GM18520 (cell line): Measurements from ENCODE around the gene USH2A.

ENCODE experiments used
- ATAC-seq: cut with Tn5 transposase; IDR thresholded peaks from one replicate; pipeline ENCODE4 v1.9.1; 2021; ENCODE audit not compliant: unreplicated experiment

USH2A gene

DNA sequence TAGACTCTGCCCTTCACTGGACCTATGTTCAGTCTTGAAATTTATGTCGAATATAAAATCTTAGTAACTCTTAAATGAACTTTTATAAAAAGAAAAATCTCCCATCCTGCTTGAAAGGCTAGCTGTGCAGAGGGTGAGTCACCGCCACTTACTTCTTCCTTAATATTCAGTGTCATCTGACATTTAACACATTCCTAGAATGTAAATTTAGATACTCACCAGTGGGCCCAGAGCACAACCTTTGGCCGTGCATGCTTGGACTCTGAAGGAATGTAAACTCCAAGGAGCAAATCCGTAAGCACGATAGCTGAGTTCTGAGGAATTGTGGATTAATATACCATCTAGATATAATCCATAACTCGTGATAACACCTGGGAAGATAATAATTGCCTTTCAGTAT is 452.8 kb downstream of the USH2A start:
- ATAC-seq, result no peak

DNA sequence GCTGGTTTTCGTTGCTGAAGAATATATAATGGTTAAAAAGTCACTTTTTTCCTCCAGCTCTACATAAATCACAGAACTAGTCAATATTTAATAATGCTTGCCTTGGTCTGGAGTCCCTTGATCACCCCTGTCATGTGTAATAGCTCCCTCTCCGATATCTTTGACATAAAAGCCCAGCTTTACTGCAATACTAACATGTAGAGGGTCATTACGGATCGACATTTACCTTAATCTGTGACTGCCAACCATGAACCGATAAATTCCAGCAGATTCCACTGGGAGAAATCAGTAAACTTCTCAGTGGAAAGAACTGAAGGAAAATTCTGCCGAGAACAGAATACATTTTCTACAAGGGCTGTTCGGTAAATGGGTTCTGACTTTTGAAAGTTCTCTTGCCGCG is 459.6 kb downstream of the USH2A start:
- ATAC-seq, result no peak

- no peak for ATAC-seq
Observed at GRCh38 chr1:215963040-215963439, 460.2 kb downstream of the USH2A start.

- ATAC-seq, result no peak
Observed at GRCh38 chr1:215958841-215959240, 464.4 kb downstream of the USH2A start.

DNA sequence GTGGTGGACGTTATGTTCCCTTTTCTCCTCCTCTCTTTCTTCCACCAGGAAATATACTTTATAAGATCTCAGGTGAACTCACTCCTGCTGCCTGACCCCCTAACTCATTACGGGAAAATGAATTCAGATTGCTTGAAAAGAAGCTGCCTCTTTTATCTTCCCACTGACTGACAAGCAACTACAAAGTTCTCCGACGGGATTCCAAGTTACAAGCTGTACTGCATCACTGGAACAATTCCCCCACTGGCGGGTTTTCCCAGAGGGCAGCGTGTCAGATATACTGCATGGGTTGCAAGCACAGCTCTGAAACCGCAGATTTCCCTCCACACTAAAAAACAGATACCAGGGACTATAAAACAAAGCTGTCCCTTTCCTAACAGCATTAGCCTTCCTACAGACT is 465.6 kb downstream of the USH2A start:
- ATAC-seq, result no peak

DNA sequence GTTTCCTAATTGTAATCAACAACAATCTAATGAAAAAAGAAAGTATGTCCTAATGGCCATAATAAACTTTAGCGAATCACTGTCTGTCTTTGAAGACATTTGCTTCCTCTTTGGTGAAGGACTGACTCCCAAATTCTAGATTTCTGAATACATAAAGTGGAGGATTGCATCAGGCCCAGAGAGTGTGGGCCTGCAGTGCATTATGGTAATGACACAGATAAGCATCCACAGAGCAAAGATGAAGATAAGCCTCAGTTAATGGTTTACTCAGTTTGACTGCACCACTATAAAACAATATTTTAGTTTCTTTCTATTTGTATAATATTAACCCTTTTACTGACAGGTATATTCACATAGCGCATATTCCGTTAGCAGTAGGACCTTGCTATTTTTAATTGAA is 490.7 kb downstream of the USH2A start:
- ATAC-seq, result no peak

DNA sequence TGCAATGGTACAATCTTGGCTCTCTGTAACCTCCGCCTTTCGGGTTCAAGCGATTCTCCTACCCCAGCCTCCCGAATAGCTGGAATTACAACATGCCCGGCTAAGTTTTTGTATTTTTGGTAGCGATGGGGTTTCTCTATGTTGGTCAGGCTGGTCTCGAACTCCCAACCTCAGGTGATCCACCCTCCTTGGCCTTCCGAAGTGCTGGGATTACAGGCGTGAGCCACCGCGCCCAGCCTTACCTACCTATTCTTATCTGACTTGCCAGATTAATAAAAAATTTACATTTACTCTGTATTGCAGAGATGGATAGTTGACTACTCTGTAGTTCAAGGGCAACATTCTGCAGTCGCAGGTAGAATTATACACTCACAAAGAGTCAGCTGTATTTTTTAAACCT is 496.6 kb downstream of the USH2A start:
- no peak for ATAC-seq

- no peak for ATAC-seq
Observed at GRCh38 chr1:215923129-215923824, 500.0 kb downstream of the USH2A start.

GRCh38 chr1:215911406-215911968 is 511.8 kb downstream of the USH2A start:
- ATAC-seq, result no peak

DNA sequence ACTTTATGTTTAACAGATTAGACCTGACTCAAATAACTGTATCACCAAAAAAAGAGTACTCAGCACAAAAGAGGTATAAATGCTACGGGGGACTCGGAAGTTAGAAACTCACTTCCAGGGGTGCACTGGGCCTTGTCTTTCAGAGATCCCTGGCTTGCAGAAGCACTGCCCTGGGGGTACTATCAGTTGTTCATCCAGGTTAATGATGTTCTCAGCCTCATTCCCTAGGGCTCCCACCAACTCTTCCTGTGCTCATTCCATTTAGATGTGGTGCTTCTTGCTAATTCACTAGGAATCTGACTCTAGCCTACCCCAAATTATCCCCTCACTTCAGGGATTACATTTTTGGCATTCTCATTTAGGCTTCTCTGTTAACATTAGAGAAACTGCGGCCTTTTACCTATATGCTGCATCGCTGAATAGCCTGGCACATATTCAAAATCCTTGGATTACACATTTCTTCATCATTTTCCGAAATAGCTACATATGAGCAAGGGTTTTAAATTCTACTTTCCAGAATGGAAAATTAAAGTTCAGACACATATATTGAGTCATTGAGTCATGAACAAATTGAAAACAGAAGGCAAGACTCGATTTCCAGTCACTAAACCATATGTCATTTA is 517.6 kb downstream of the USH2A start:
- no peak for ATAC-seq

GRCh38 chr1:215900684-215901083 is 522.6 kb downstream of the USH2A start:
- no peak for ATAC-seq

DNA sequence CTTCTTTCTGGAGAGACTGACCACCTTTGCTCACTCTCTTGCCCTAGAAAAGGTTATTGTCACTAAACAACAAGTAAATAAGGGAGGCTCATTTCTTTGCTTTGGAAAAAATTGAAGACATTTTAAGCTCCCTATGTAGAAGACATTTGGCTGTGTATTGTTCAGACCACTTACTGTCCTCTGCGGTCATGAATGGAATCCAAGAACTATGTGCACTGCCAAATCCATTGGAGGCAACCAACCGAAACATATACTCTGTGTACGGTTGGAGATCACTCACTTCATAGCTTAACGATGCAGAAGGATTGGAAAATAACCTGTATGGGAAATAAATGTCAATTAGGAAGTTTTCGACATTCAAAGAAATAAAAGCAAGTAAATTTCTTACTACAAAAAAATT is 523.3 kb downstream of the USH2A start:
- ATAC-seq, result no peak

DNA sequence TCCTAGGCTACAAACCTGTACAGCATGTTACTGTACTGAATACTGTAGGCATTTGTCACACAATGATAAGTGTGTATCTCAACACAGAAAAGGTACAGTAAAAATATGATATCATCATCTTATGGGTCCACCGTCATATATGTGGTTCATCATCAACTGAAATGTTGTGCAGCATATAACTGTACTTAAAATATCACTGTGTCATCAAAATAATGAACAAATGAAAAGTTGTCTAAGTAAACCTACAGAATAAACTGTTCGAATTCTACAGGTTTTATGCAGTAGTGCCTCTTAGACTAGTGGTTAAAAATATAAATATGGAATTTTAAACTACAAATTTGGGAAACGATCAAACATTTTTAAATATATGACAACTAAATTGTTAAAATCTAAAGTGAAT is 527.4 kb downstream of the USH2A start:
- no peak for ATAC-seq

DNA sequence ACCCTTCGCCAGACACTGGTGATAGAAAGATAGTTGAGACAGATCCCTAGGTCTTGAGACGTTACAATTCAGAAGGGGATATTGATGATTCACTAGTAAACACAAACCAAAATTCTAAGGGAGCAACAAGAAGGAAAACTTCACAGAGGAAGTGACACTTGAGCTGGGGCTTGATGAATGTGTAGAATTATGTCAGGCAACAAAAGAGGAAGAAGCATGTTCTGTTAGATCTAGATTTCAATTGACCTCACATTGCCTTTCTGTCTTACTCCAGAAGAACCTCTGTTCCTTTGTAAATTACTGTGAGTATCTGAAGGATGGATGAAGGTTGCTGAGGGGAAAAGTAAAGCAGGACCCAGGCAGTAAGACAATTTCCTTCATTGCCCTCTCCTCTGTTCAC is 528.0 kb downstream of the USH2A start:
- no peak for ATAC-seq

DNA sequence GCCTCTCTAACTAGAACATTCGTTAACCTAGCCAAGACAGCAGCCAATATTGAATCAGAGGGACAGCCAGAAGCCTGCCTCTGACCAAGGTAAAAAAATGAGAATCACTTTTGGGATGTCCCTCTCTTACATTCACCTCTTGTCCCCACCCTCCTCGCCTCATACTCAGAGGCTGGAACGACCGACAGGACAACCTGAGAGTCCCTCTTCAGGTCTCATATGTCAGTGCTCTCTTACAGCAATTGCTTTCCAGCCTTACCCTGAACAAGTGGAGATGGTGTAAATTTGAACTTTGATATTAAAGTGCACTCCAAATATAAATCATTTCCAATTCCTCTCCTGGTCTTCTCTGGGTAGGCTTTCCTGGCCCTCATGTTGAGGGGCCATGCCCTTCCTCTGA is 528.6 kb downstream of the USH2A start:
- ATAC-seq, result no peak

- ATAC-seq, result no peak
Observed at GRCh38 chr1:215891266-215892057, 531.8 kb downstream of the USH2A start.

- ATAC-seq, result no peak
Observed at GRCh38 chr1:215890438-215890837, 532.8 kb downstream of the USH2A start.

DNA sequence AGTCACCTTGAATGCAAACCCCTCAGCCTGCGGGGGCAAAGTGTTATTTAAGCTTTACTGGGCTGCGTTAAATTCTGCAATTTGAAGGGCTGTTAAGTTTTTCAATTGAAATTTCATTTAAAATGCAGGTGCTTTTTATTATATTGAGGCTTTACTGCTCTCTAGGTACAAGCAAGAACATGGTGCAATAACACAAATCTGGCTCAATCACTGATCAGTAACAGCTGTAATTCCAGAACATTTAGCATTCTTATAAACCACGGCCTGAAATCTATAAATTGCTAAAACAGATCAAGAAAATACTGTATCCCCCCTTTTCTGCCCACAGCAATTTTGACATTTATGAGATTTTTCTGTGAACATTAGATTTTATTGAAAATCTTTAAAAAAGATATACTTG is 533.4 kb downstream of the USH2A start:
- no peak for ATAC-seq

GRCh38 chr1:215888159-215888558 is 535.1 kb downstream of the USH2A start:
- ATAC-seq, result no peak

DNA sequence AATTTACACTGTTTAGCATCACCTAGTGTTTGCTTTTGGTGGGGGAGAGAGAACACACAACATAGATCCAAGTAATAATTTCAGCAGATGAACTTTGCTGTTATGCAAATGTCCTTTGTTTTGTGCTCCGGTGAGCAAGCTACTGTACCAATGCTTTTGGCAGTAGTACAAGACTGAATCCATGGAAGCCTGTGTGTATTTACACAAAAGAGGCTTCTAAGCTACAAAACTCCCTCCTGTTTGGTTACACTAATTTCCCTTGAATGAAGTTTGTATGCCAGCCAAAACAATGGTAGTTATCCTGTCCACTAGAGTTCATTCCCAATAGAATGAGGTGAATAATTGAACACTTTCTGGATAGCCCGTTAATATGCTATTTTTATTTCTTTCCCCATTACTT is 535.6 kb downstream of the USH2A start:
- ATAC-seq, result no peak

GRCh38 chr1:215883004-215883403 is 540.2 kb downstream of the USH2A start:
- ATAC-seq, result no peak

- peak; percentile 71 for ATAC-seq
Observed at GRCh38 chr1:215878843-215879242, 544.4 kb downstream of the USH2A start.
